Stomach (tissue), 4 donors: Measurements from ENCODE around the gene ADAMTS12.

Experiments used
- CTCF ChIP-seq, 7 experiments: fragments of 450-650 bp in 4 of 7; fragments of 200-600 bp in 3 of 7; sonication (generic) in 3 of 7; IDR thresholded peaks; one replicate each; pipeline ENCODE4 v1.5.1; 2016 to 2019; ENCODE audit warnings: antibody characterized with exemption in 7 of 7, control low read depth in 2 of 7, mild to moderate bottlenecking in 1 of 7
- EP300 ChIP-seq: sonication (generic); formaldehyde crosslinking; IDR thresholded peaks from one replicate; pipeline ENCODE4 v1.6.1; 2017; ENCODE audit warnings: antibody characterized with exemption
- POLR2AphosphoS5 ChIP-seq, 3 donors: sonication (generic); formaldehyde crosslinking; IDR thresholded peaks; one replicate each; pipeline ENCODE4 v1.6.1; 2016; ENCODE audit warnings: antibody characterized with exemption in 3 of 3

GRCh38 chr5:33937707-33938506, 46.1 kb upstream of the ADAMTS12 start:
- TF ChIP-seq CTCF (IDR thresholded peaks at IDR 0.05) (no peak), POLR2AphosphoS5 (IDR thresholded peaks at IDR 0.05) (no peak), EP300 (no peak)
